Fibroblast of mammary gland (primary cell): ENCODE data around the gene SOX12.
"Not testable (repeated sequence)": the region's sequence is repeated elsewhere in the genome, so short reads cannot be mapped to it uniquely, and the experiment has no call there.

Experiments
- DNase-seq: peaks from one replicate; pipeline ENCODE4 v3.0.0-alpha.2; 2010; ENCODE audit warnings: low read depth
- H3K4me3 ChIP-seq: 2 replicates; pipeline ENCODE4 v1.5.1; 2011; ENCODE audit warnings: low read depth, mild to moderate bottlenecking, low read length, moderate library complexity; ENCODE audit not compliant: control insufficient read depth
- CTCF ChIP-seq: conservative IDR thresholded peaks from 2 replicates; pipeline ENCODE4 v1.5.1; 2011; ENCODE audit warnings: low read depth, low read length, inconsistent platforms; ENCODE audit not compliant: control insufficient read depth, insufficient read depth

The SOX12 gene

GRCh38 chr20:346640-347316, 21.4 kb downstream of the SOX12 start, which contains the start of gene NRSN2:
TSS of gene NRSN2 (plus strand) at chr20:347111. CDS start at chr20:349644, 2,533 bp downstream.
- peak; percentile 62 for DNase-seq
- H3K4me3 ChIP-seq, result peak within 1 kb of the TSS; percentile 77
- TF ChIP-seq CTCF, result no peak

- no peak for TF ChIP-seq CTCF
- H3K4me3 ChIP-seq, result peak overlapping the region; percentile 77
- no peak for DNase-seq
Observed at GRCh38 chr20:347317-347639, 21.9 kb downstream of the SOX12 start.

GRCh38 chr20:347640-348484, 22.5 kb downstream of the SOX12 start:
- DNase-seq, result peak; percentile 89
- TF ChIP-seq CTCF, result no peak
- peak overlapping the region; percentile 77 for H3K4me3 ChIP-seq

- no peak for DNase-seq
- TF ChIP-seq CTCF, result no peak
- H3K4me3 ChIP-seq, result no peak overlapping the region
Observed at GRCh38 chr20:348972-349841, 23.9 kb downstream of the SOX12 start.

GRCh38 chr20:353166-353565, 27.8 kb downstream of the SOX12 start:
- no peak for DNase-seq
- TF ChIP-seq CTCF, result no peak
- H3K4me3 ChIP-seq, result no peak overlapping the region

GRCh38 chr20:354298-354977, 29.1 kb downstream of the SOX12 start:
- no peak overlapping the region for H3K4me3 ChIP-seq
- DNase-seq, result peak; percentile 68
- TF ChIP-seq CTCF, result peak; percentile 91

GRCh38 chr20:356154-356553, 30.8 kb downstream of the SOX12 start:
- not testable (repeated sequence) for DNase-seq, H3K4me3 ChIP-seq
